CD14-positive monocyte (primary cell): ENCODE data around the gene SUSD4. TPM values are rescaled to one million over a fixed set of nuclear protein-coding genes. Genes with fewer than 3 reads are reported as not detected.

ENCODE experiments used
- DNase-seq, 3 donors: peaks; one replicate each; pipeline ENCODE4 v3.0.0-alpha.2; 2011 to 2022
- H2AFZ ChIP-seq: 2 replicates; pipeline ENCODE4 v1.6.0; 2012; ENCODE audit warnings: mild to moderate bottlenecking, low read depth, low read length, inconsistent platforms; ENCODE audit not compliant: insufficient read depth, poor library complexity, severe bottlenecking
- H3K27ac ChIP-seq, 2 donors: 1 replicate in 1 of 2; 2 replicates in 1 of 2; pipeline ENCODE4 v1.5.1; 2012 to 2013; ENCODE audit warnings: low read length in 2 of 2, control low read depth in 1 of 2, inconsistent platforms in 1 of 2, low read depth in 1 of 2, mild to moderate bottlenecking in 1 of 2
- H3K27me3 ChIP-seq, 2 donors: one replicate each; pipeline versions ENCODE4 v1.6.0 to v1.6.1; 2011 to 2013; ENCODE audit warnings: low read length in 2 of 2; ENCODE audit not compliant: control insufficient read depth in 2 of 2, insufficient read depth in 2 of 2
- H3K36me3 ChIP-seq, 2 donors: replicated peaks in 1 of 2; 1 replicate in 1 of 2; 2 replicates in 1 of 2; pipeline versions ENCODE4 v1.5.1 to v1.6.1; 2012 to 2013; ENCODE audit warnings: low read length in 2 of 2, control low read depth in 1 of 2, inconsistent platforms in 1 of 2, mild to moderate bottlenecking in 1 of 2; ENCODE audit not compliant: insufficient read depth in 2 of 2, control insufficient read depth in 1 of 2
- H3K4me1 ChIP-seq, 2 donors: 1 replicate in 1 of 2; 2 replicates in 1 of 2; pipeline versions ENCODE4 v1.5.1 to v1.6.1; 2012 to 2013; ENCODE audit warnings: low read length in 2 of 2, control low read depth in 1 of 2, inconsistent platforms in 1 of 2, mild to moderate bottlenecking in 1 of 2, moderate library complexity in 1 of 2; ENCODE audit not compliant: insufficient read depth in 2 of 2, control insufficient read depth in 1 of 2
- H3K4me2 ChIP-seq: replicated peaks from 2 replicates; pipeline ENCODE3; 2012; ENCODE audit warnings: low read length, moderate library complexity, mild to moderate bottlenecking; ENCODE audit not compliant: poor library complexity, severe bottlenecking; ENCODE audit errors: extremely low read depth
- H3K4me3 ChIP-seq, 3 experiments: fragments of 200-600 bp in 1 of 3; sonication (generic) in 1 of 3; replicated peaks in 1 of 3; 1 replicate in 2 of 3; 2 replicates in 1 of 3; pipeline ENCODE4 v1.5.1; 2011 to 2013; ENCODE audit warnings: low read length in 3 of 3, mild to moderate bottlenecking in 3 of 3, control low read depth in 2 of 3, low read depth in 2 of 3, inconsistent platforms in 1 of 3, moderate library complexity in 1 of 3
- H3K79me2 ChIP-seq: 2 replicates; pipeline ENCODE4 v1.6.0; 2012; ENCODE audit warnings: mild to moderate bottlenecking, control low read depth, inconsistent platforms, low read length, moderate library complexity; ENCODE audit not compliant: insufficient read depth
- H3K9ac ChIP-seq: 2 replicates; pipeline ENCODE4 v1.6.0; 2017; ENCODE audit warnings: low read length, mild to moderate bottlenecking; ENCODE audit not compliant: insufficient read depth, poor library complexity, severe bottlenecking
- H3K9me3 ChIP-seq, 2 donors: replicated peaks in 1 of 2; 1 replicate in 1 of 2; 2 replicates in 1 of 2; pipeline versions ENCODE4 v1.5.1 to v1.6.1; 2012 to 2013; ENCODE audit warnings: low read length in 2 of 2, control low read depth in 1 of 2; ENCODE audit not compliant: control insufficient read depth in 1 of 2, insufficient read depth in 1 of 2
- H4K20me1 ChIP-seq: 2 replicates; pipeline ENCODE4 v1.6.0; 2012; ENCODE audit warnings: mild to moderate bottlenecking, low read length, control low read depth, moderate library complexity; ENCODE audit not compliant: insufficient read depth
- H3K27ac Mint-ChIP-seq, 7 donors: one replicate each; pipeline ENCODE4 v1.8.0; 2020; ENCODE audit warnings: mild to moderate bottlenecking in 7 of 7, mixed read lengths in 7 of 7, moderate library complexity in 6 of 7, inconsistent platforms in 2 of 7
- H3K27me3 Mint-ChIP-seq, 3 donors: one replicate each; pipeline ENCODE4 v1.8.0; 2021 to 2022; ENCODE audit warnings: low read depth in 3 of 3, mild to moderate bottlenecking in 3 of 3, mixed read lengths in 3 of 3, moderate library complexity in 3 of 3, inconsistent platforms in 1 of 3
- H3K36me3 Mint-ChIP-seq, 2 donors: one replicate each; pipeline ENCODE4 v1.8.0; 2020; ENCODE audit warnings: mixed read lengths in 2 of 2, inconsistent platforms in 1 of 2, mild to moderate bottlenecking in 1 of 2
- H3K4me1 Mint-ChIP-seq: one replicate; pipeline ENCODE4 v1.8.0; 2020; ENCODE audit warnings: mild to moderate bottlenecking, mixed read lengths
- H3K4me3 Mint-ChIP-seq, 2 donors: one replicate each; pipeline ENCODE4 v1.8.0; 2020; ENCODE audit warnings: mild to moderate bottlenecking in 2 of 2, mixed read lengths in 2 of 2, moderate library complexity in 1 of 2
- H3K9me3 Mint-ChIP-seq, 7 donors: one replicate each; pipeline ENCODE4 v1.8.0; 2020 to 2022; ENCODE audit warnings: mixed read lengths in 7 of 7, mild to moderate bottlenecking in 6 of 7, moderate library complexity in 6 of 7, inconsistent platforms in 2 of 7
- WGBS: methylation state at CpG from one replicate; pipeline ENCODE4 v1.1.5; 2013; ENCODE audit warnings: missing lambda C conversion rate; ENCODE audit not compliant: insufficient coverage; 5-methylcytosine and 5-hydroxymethylcytosine counted together
- intact Hi-C, 2 donors: fragments of 100-400 bp; cut with micrococcal nuclease; formaldehyde crosslinking; loops; one replicate each; pipeline versions ENCODE4 v1.15.0 to v1.15.1; 2023
- polyA plus RNA-seq, 3 donors: library from polyadenylated mRNA; depleted of rRNA in 1 of 3; unstranded in 2 of 3; stranded (reverse) in 1 of 3; fragments of 300-500 nt in 2 of 3; fragments of >200 nt in 1 of 3; fragmentation: Illumina TruSeq in 2 of 3; gene quantifications; 1 replicate in 2 of 3; 2 replicates in 1 of 3; pipeline ENCODE4 v1.2.3, GENCODE V29; 2012 to 2021
- TF ChIP-seq, protein P1 (sequence below): fragments of 200-600 bp; IDR thresholded peaks from one replicate; pipeline ENCODE4 v1.8.0; 2022; ENCODE audit warnings: antibody characterized with exemption, mild to moderate bottlenecking

The SUSD4 gene
- polyA plus RNA-seq, 3 donors, result 0.34 to 0.92 (median 0.50) TPM

DNA sequence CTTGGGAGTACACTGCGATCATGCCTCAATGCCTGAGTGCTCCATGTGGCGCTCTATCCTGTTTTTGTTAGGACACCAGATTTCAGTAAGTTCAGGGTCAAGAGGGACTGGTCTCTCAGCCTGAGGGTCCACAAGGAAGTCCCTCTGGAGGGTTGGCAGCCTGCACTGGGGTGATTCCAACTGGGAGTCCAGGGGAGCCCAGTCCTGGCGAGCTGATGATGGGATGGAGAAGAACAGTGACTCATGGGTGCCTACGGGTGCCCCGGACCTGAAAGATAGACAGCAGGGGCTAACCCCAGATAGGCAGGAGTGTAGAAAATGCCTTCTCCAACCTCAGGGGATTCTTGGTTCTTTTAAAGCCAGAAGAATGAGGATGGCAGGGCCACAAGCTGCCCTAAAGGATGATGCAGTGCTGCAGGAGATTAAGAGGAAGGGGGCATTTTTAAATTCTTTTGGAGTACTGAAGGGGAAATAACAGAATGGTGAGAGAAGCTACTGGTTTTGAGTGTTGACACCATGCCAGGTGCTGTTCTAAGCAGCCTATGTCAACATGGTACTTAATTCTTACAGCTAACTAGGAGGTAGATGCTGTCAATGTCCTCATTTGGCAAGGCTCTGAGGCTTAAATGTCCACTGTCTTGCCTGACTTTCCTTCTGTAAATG, 152.5 kb downstream of the SUSD4 start:
- Histone ChIP-seq H3K4me1 (no peaks in the 10 kb centered on the region), H3K27me3 (no peaks in the 10 kb centered on the region), H2AFZ (no peak overlapping the region), H3K4me3 (no peak overlapping the region), H3K9ac (no peak overlapping the region), H3K79me2 (no peaks in the 10 kb centered on the region), H3K4me2 (no peak overlapping the region), H3K36me3 (no peaks in the 10 kb centered on the region), H3K27ac (no peak overlapping the region), H4K20me1 (no peaks in the 10 kb centered on the region), H3K9me3 (no peaks in the 10 kb centered on the region)
- H3K27ac Mint-ChIP-seq, result peak overlapping the region in 2 of 7 donors; percentile 4 to 41
- 100% methylated on average over 3 of the region's 5 CpGs for WGBS
- H3K9me3 Mint-ChIP-seq, result peaks cover 0 to 4% (median 0%) of the 10 kb centered on the region in 7 donors
- DNase-seq, result no peak
- intact Hi-C loops, result no loop called here
- H3K36me3 Mint-ChIP-seq, result no peaks in the 10 kb centered on the region
- no peak overlapping the region for H3K4me3 Mint-ChIP-seq
- H3K27me3 Mint-ChIP-seq, result peaks cover 0 to 5% (median 0%) of the 10 kb centered on the region in 3 donors
- peaks cover 6% of the 10 kb centered on the region for H3K4me1 Mint-ChIP-seq
- TF ChIP-seq, protein P1, sequence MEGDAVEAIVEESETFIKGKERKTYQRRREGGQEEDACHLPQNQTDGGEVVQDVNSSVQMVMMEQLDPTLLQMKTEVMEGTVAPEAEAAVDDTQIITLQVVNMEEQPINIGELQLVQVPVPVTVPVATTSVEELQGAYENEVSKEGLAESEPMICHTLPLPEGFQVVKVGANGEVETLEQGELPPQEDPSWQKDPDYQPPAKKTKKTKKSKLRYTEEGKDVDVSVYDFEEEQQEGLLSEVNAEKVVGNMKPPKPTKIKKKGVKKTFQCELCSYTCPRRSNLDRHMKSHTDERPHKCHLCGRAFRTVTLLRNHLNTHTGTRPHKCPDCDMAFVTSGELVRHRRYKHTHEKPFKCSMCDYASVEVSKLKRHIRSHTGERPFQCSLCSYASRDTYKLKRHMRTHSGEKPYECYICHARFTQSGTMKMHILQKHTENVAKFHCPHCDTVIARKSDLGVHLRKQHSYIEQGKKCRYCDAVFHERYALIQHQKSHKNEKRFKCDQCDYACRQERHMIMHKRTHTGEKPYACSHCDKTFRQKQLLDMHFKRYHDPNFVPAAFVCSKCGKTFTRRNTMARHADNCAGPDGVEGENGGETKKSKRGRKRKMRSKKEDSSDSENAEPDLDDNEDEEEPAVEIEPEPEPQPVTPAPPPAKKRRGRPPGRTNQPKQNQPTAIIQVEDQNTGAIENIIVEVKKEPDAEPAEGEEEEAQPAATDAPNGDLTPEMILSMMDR, result no peak

DNA sequence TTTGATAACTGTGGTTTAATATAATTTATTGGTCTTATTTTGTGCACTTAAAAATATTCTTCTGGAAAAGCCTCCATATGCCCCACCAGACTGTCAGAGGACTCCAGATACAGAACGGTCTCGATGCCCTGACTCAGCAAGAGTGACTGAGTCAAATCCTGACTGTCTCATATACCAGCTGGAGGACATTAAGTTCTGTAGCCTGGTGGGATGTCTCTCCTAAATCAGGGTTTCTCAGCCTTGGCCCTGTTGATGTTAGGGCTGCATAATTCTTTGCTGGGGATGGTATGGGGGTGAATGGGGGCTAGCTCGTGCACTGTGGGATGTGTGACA, 153.2 kb downstream of the SUSD4 start:
- intact Hi-C loops, result no loop called here
- no peaks in the 10 kb centered on the region for H3K9me3 ChIP-seq
- H3K27me3 ChIP-seq, result no peaks in the 10 kb centered on the region
- H3K27me3 Mint-ChIP-seq, result peaks cover 0 to 2% (median 0%) of the 10 kb centered on the region in 3 donors
- peaks cover 6% of the 10 kb centered on the region for H3K4me1 Mint-ChIP-seq
- no peaks in the 10 kb centered on the region for H3K36me3 ChIP-seq
- no peak overlapping the region for H2AFZ ChIP-seq
- no peak overlapping the region for H3K4me3 ChIP-seq
- H3K36me3 Mint-ChIP-seq, result no peaks in the 10 kb centered on the region
- no peaks in the 10 kb centered on the region for H3K4me1 ChIP-seq
- DNase-seq, result no peak
- no CpG with 5 or more reads among the region's 3 CpGs for WGBS
- no peak overlapping the region for H3K4me2 ChIP-seq
- no peaks in the 10 kb centered on the region for H3K79me2 ChIP-seq
- no peak overlapping the region for H3K4me3 Mint-ChIP-seq
- no peak overlapping the region for H3K27ac ChIP-seq
- no peak overlapping the region for H3K27ac Mint-ChIP-seq
- TF ChIP-seq, protein P1, result no peak
- no peaks in the 10 kb centered on the region for H4K20me1 ChIP-seq
- H3K9me3 Mint-ChIP-seq, result peaks cover 0 to 5% (median 0%) of the 10 kb centered on the region in 7 donors
- no peak overlapping the region for H3K9ac ChIP-seq
